SK-N-MC (cell line): ENCODE results near the gene FAM171A2.

Source experiments
- EZH2 ChIP-seq: fragments of 200-600 bp; sonication (generic); IDR thresholded peaks from one replicate; pipeline ENCODE4 v1.6.1; 2017; ENCODE audit warnings: antibody characterized with exemption
- FOXP2 ChIP-seq: optimal IDR thresholded peaks from 2 replicates; pipeline ENCODE3; 2011; ENCODE audit warnings: mild to moderate bottlenecking, moderate library complexity; ENCODE audit not compliant: insufficient read depth; ENCODE audit errors: extremely low read length, control extremely low read depth
- POLR2AphosphoS5 ChIP-seq: IDR thresholded peaks from 2 replicates; pipeline ENCODE4 v1.6.1; 2012; ENCODE audit warnings: mild to moderate bottlenecking, low read depth, low read length, borderline replicate concordance

GRCh38 chr17:44389281-44389680 is 25.6 kb upstream of the FAM171A2 start, which contains the start of gene ITGA2B:
- no peak for TF ChIP-seq POLR2AphosphoS5
- no peak for TF ChIP-seq EZH2
- TF ChIP-seq FOXP2: no peak
